ENCODE data around the gene POC1B.

DNA sequence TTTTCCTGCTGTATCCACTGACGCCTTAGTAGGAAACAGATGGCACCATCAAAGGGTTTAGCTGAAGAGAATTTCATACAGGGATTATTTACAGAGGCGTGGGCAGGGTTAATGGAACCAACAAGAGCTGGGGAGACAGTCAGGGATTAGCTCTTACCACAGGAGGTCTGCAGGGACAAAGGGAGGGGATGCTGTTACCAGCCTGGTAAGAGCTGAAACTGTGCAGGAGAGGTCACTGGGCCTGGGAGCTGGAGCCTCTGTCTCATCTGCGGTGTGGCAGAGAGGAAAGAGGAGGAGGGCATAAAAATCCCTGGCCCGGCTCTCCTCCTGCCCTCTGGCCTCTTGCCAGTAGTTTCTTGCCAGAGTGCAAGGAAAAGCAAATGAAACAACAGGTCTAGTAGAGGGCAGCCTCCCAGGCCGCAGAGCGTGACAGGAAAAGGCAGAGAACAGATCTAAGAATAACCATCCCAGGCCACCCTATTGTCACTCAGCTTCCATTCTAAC lies 18.9 kb upstream of the POC1B start:
- TF ChIP-seq POLR2A (IDR thresholded peaks at IDR 0.05; ENCODE audit: low read depth, low read length), result no peak
- TF ChIP-seq POLR2AphosphoS5 (IDR thresholded peaks at IDR 0.05; ENCODE audit: low read depth, low read length), result no peak
- TF ChIP-seq TAF1 (IDR thresholded peaks at IDR 0.05; ENCODE audit: borderline replicate concordance, low read depth, low read length), result no peak

Measured in GM12892 (cell line).